ENCODE data around the gene CGNL1. TPM values are rescaled to one million over a fixed set of nuclear protein-coding genes. Genes with fewer than 3 reads are reported as not detected.

Gene CGNL1
- total RNA-seq, 2 experiments from 2014 or later: not detected

DNA sequence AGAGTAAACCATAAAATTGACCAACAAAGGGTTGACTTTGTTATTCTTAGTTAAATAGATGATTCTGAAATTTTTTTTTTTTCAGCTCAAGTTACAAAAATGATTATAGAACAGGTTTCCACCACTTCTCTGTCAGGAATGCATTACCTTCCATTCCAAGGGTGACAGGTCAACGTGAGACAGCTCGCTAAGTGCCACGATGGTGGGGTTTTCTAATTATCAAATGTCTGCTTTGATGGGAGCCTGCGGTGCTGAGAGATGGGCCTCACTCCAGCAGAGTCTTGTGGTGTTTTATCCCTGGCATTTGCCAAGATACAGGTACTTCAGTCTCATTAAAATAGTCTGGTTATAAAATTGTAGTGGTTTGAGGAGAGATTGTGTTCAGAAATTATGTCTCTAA is 80.3 kb downstream of the CGNL1 start:
- Mint-ChIP-seq H3K4me3 (no peak overlapping the region), H3K27me3 (peaks cover 11% of the 10 kb centered on the region), H3K27ac (no peak overlapping the region), H3K36me3 (no peaks in the 10 kb centered on the region), H3K9me3 (no peaks in the 10 kb centered on the region), H3K4me1 (ENCODE audit: low read depth) (no peaks in the 10 kb centered on the region)
- ChIA-PET CTCF (interaction anchor here (0.6 kb wide), 2 partner anchors 8 to 19 kb away, joined by 3 read pairs; no protein-coding TSS in a partner anchor), POLR2A (interaction anchor here (0.7 kb wide), 1 partner anchor 100 kb away, joined by 3 read pairs; no protein-coding TSS in a partner anchor)
- intact Hi-C loops (cut with micrococcal nuclease): no loop called here
- DNase-seq: no peak

DNA sequence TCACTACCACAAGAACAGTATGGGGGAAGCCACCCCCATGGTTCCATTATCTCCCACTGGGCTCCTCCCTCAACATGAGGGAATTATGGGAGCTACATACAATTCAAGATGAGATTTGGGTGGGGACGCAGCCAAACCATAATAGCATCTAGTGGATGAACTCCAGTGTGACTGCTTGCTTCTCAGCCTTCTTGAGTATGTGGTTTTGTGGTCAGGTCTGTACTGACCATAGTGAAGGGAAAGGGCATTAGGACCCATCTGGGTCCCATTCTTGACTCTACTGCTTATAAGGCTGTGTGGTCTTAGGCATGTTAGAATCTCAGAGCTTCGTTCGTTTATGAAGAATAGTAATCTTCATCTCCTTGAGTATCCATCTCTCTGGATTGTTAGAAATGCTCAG is 81.4 kb downstream of the CGNL1 start:
- no peak overlapping the region for H3K4me3 Mint-ChIP-seq

DNA sequence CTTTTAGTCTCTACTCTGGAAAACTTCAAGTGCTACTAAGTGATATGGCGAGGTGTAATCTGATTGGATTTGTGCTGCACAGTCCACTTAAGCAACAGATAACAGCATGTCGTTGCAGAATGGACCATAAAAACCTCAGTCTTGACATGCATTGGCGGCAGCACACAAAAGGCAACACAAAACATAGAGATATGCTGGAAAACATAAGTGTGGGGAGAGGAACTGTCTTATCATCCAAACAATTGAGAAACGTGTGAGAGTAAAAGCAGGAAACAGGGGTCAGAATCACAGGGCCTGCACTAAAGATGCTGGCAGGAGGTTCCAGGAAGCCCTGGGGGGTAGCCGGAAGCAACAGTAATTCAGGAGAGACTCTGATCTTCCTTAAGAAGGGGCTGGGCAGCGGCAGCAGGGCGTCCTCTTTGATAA is 82.1 kb downstream of the CGNL1 start:
- no peaks in the 10 kb centered on the region for H3K36me3 Mint-ChIP-seq

More for the DNA sequence above, 81.4 kb downstream of the CGNL1 start:
- intact Hi-C loops (cut with micrococcal nuclease): no loop called here
- no peak for DNase-seq
- H3K9me3 Mint-ChIP-seq: no peaks in the 10 kb centered on the region
- no peaks in the 10 kb centered on the region for H3K36me3 Mint-ChIP-seq
- ChIA-PET CTCF (no interaction called here), POLR2A (no interaction called here)
- H3K27me3 Mint-ChIP-seq: peaks cover 9% of the 10 kb centered on the region
- H3K4me1 Mint-ChIP-seq (ENCODE audit: low read depth): no peaks in the 10 kb centered on the region
- no peak overlapping the region for H3K27ac Mint-ChIP-seq

DNA sequence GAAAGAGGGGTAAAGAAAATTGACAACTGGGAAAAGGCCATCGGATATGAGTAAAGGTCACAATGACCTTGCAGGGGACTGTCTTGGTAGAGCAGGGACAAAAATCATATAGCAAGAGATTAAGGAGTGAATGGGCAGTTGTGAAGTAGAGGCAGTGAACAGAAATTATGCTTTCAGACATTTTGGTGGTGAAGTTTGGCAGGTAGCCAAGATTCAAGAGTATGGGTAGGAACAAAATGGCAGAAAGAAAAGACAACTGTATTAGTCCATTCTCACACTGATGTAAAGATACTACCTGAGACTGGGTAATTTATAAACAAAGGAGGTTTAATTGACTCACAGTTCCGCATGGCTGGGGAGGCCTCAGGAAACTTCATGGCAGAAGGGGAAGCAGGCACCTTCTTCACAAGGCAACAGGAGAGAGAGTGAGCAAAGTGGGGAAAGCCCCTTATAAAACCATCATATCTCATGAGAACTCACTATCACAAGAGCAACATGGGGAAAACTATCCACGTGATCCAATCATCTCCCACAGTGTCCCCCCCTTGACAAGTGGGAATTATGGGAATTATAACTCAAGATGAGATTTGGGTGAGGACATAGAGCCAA is 84.0 kb downstream of the CGNL1 start:
- no peak overlapping the region for H3K4me3 Mint-ChIP-seq
- H3K27me3 Mint-ChIP-seq: peaks cover 3% of the 10 kb centered on the region
- CTCF ChIA-PET: no interaction called here
- DNase-seq: no peak
- H3K27ac Mint-ChIP-seq: no peak overlapping the region
- no peaks in the 10 kb centered on the region for H3K36me3 Mint-ChIP-seq
- POLR2A ChIA-PET: no interaction called here
- H3K9me3 Mint-ChIP-seq: no peaks in the 10 kb centered on the region
- H3K4me1 Mint-ChIP-seq (ENCODE audit: low read depth): no peaks in the 10 kb centered on the region
- intact Hi-C loops (cut with micrococcal nuclease): no loop called here

More for the DNA sequence above, 82.1 kb downstream of the CGNL1 start:
- CTCF ChIA-PET: no interaction called here
- DNase-seq: no peak
- intact Hi-C loops (cut with micrococcal nuclease): no loop called here
- Mint-ChIP-seq H3K4me1 (ENCODE audit: low read depth) (no peaks in the 10 kb centered on the region), H3K27me3 (peaks cover 8% of the 10 kb centered on the region), H3K4me3 (no peak overlapping the region), H3K27ac (no peak overlapping the region), H3K9me3 (no peaks in the 10 kb centered on the region)
- POLR2A ChIA-PET: no interaction called here

DNA sequence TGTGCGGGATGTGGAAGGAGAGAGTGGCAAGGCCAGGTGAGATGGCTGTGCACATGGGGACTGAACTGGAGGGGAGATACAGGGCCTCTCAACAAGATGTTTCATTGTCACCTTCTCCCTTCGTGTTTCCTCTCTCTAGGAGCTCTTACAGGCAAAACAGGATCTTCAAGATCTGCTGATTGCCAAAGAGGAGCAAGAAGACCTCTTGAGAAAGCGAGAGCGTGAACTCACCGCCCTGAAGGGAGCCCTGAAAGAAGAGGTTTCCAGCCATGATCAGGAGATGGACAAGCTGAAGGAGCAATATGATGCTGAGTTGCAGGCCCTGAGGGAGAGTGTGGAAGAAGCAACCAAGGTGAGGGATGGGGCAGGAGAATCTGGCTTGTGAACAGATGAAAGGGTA is 85.2 kb downstream of the CGNL1 start:
- POLR2A ChIA-PET: no interaction called here

DNA sequence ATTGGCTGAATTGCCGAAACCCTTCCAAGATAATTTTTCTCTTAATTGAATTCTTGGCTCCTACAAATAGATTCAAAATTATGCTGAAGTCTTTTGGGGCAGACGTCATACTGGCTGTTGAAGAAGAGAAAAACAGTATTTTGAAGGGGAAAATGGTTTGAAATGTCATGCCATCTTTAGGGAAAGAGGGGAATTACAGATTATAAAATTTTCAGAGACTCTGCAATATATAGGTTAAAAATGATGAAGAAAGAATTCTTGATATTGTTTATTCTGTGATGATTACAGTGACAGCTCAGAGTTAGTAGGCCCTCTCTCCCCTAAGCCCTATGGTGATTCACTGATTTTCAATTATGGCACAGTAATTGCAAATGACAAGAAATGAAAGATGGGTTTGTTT is 86.1 kb downstream of the CGNL1 start:
- DNase-seq: no peak
- Mint-ChIP-seq H3K36me3 (no peaks in the 10 kb centered on the region), H3K4me3 (no peak overlapping the region), H3K4me1 (ENCODE audit: low read depth) (no peaks in the 10 kb centered on the region), H3K27me3 (peaks cover 8% of the 10 kb centered on the region), H3K9me3 (no peaks in the 10 kb centered on the region), H3K27ac (no peak overlapping the region)
- POLR2A ChIA-PET: no interaction called here
- intact Hi-C loops (cut with micrococcal nuclease): no loop called here
- CTCF ChIA-PET: no interaction called here

More for the DNA sequence above, 85.2 kb downstream of the CGNL1 start:
- intact Hi-C loops (cut with micrococcal nuclease): no loop called here
- Mint-ChIP-seq H3K27me3 (peaks cover 4% of the 10 kb centered on the region), H3K4me1 (ENCODE audit: low read depth) (no peaks in the 10 kb centered on the region), H3K4me3 (no peak overlapping the region), H3K36me3 (no peaks in the 10 kb centered on the region), H3K9me3 (no peaks in the 10 kb centered on the region), H3K27ac (no peak overlapping the region)
- DNase-seq: no peak
- CTCF ChIA-PET: no interaction called here

DNA sequence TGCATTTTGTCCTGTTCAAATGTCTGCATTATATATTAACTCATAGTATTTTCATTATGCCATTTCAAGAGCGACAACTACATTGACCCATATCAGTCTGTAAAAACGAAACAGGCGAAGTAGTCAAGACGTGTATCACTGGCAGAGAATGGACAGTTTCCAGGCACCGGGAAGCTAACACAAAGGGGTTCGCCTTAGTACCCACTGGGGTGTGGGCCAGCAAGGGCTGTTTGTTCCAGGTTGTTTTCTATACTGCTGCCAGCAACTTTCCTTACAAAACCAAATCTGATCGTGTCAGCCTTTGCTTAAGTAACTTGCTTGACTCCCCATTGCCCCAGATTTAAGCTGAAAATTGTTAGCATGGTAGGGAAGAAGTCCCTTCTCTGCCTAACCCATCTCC is 87.1 kb downstream of the CGNL1 start:
- H3K9me3 Mint-ChIP-seq: no peaks in the 10 kb centered on the region
- no peaks in the 10 kb centered on the region for H3K36me3 Mint-ChIP-seq
- H3K4me1 Mint-ChIP-seq (ENCODE audit: low read depth): no peaks in the 10 kb centered on the region
- ChIA-PET CTCF (no interaction called here), POLR2A (no interaction called here)
- no peak overlapping the region for H3K4me3 Mint-ChIP-seq
- peaks cover 8% of the 10 kb centered on the region for H3K27me3 Mint-ChIP-seq
- intact Hi-C loops (cut with micrococcal nuclease): no loop called here
- no peak overlapping the region for H3K27ac Mint-ChIP-seq
- DNase-seq: no peak

DNA sequence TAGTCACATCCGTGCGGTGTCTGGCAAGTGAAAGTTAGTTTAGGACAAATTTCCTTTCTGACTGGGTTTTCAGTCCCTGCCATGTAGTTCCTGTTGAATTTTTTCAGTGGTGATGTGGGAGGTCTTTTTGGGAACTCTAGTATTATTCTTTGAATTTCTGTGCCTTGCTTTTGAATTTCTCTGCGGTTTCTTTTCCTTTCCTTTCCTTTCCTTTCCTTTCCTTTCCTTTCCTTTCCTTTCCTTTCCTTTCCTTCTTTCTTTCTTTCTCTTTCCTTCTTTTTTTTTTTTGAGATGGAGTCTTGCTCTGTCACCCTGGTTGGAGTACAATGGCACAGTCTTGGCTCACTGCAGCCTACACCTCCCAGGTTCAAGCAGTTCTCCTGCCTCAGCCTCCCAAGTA is 88.2 kb downstream of the CGNL1 start:
- no peaks in the 10 kb centered on the region for H3K9me3 Mint-ChIP-seq
- DNase-seq: no peak
- no peak overlapping the region for H3K27ac Mint-ChIP-seq
- ChIA-PET CTCF (no interaction called here), POLR2A (no interaction called here)
- intact Hi-C loops (cut with micrococcal nuclease): no loop called here
- no peaks in the 10 kb centered on the region for H3K36me3 Mint-ChIP-seq
- H3K4me3 Mint-ChIP-seq: no peak overlapping the region
- peaks cover 14% of the 10 kb centered on the region for H3K27me3 Mint-ChIP-seq
- no peaks in the 10 kb centered on the region for H3K4me1 Mint-ChIP-seq (ENCODE audit: low read depth)

DNA sequence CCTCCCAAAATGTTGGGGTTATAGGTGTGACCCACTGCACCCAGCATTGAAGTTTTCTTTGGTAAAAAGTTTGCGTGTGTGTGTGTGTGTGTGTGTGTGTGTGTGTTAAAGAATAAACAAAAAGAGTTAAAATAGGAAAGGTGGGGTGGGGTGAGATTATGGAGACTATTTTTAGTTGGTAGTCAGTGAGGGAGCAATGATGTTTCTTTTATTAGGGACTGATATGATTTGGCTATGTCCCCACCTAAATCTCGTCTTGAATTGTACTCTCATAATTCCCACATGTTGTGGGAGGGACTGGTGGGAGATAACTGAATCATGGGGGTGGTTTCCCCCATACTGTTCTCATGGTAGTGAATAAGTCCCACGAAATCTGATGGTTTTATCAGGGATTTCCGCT is 92.2 kb downstream of the CGNL1 start:
- no peak for DNase-seq
- POLR2A ChIA-PET: no interaction called here
- H3K9me3 Mint-ChIP-seq: no peaks in the 10 kb centered on the region

DNA sequence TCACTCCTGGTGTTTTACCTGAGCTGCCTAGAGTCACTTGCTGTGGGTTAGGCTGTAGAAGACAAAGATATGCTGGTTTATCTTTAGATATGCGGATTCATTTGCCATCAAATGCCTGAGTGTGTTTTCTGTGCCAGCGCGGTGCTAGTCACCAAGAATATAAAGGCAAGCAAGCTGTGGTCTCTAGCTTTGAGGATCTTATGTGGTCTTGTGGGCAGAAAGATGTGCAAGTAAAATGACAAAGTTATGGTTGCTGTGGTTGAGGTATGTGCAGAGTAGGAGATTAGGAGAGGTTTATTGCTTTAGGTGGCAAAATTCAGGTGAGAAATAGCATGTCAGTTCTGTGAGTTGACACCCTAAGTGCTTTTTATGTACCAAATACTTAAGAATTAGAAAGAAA is 94.2 kb downstream of the CGNL1 start:
- no peaks in the 10 kb centered on the region for H3K36me3 Mint-ChIP-seq
- intact Hi-C loops (cut with micrococcal nuclease): no loop called here
- CTCF ChIA-PET: no interaction called here
- POLR2A ChIA-PET: no interaction called here
- H3K4me1 Mint-ChIP-seq (ENCODE audit: low read depth): no peaks in the 10 kb centered on the region
- no peak overlapping the region for H3K4me3 Mint-ChIP-seq
- peaks cover 36% of the 10 kb centered on the region for H3K27me3 Mint-ChIP-seq
- no peaks in the 10 kb centered on the region for H3K9me3 Mint-ChIP-seq
- no peak for DNase-seq
- H3K27ac Mint-ChIP-seq: no peak overlapping the region

More for the DNA sequence above, 92.2 kb downstream of the CGNL1 start:
- intact Hi-C loops (cut with micrococcal nuclease): no loop called here
- Mint-ChIP-seq H3K27me3 (peaks cover 33% of the 10 kb centered on the region), H3K4me3 (no peak overlapping the region), H3K27ac (no peak overlapping the region), H3K4me1 (ENCODE audit: low read depth) (no peaks in the 10 kb centered on the region), H3K36me3 (no peaks in the 10 kb centered on the region)
- CTCF ChIA-PET: no interaction called here

DNA sequence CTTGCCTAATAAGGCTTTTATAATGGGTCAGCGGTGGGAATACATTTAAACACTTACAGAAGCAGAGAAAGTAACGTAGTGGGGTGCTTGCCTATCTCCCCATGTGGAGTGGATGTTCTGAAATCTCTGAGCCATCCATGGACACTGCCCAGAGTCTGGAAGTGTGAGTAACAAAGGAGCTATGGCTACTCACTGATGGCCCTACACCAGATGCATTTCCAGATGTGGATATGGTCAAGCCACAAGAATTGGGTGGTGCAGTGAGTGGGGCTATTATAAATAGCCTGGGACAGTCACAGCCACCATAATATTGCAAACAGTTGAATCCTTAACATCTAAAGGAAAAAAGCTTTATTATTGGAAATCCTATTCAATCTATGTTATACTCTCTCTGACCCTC is 96.6 kb downstream of the CGNL1 start:
- Mint-ChIP-seq H3K4me1 (ENCODE audit: low read depth) (no peaks in the 10 kb centered on the region), H3K9me3 (no peaks in the 10 kb centered on the region), H3K27ac (no peak overlapping the region), H3K4me3 (no peak overlapping the region), H3K27me3 (peaks cover 34% of the 10 kb centered on the region), H3K36me3 (no peaks in the 10 kb centered on the region)
- ChIA-PET CTCF (no interaction called here), POLR2A (no interaction called here)
- DNase-seq: no peak
- intact Hi-C loops (cut with micrococcal nuclease): no loop called here

DNA sequence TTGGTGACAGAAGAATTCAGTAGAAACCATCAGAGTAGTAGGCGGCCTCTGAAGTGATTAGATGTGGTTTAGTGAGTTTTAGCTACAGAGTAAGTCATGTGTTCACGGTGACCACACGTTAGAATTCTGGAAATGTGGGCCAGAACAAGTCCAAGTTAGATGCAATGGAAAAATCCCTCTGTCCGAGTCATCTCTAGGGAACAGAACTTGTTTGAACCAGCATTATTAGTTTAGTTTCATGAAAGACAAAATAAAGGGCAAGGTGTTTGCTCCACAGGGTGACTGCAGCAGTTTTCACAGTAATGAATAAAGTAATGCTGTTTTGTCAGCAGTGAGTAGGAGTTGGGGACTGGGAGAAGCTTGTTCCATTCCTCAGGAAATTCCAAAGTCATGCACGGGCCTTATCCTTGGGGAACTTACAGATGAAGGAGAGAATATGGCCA is 100.2 kb downstream of the CGNL1 start:
- H3K27ac Mint-ChIP-seq: no peak overlapping the region
- no peak overlapping the region for H3K4me3 Mint-ChIP-seq
- no peaks in the 10 kb centered on the region for H3K4me1 Mint-ChIP-seq (ENCODE audit: low read depth)
- H3K27me3 Mint-ChIP-seq: peaks cover 22% of the 10 kb centered on the region
- intact Hi-C loops (cut with micrococcal nuclease): no loop called here
- no peak for DNase-seq
- ChIA-PET POLR2A (no interaction called here), CTCF (no interaction called here)
- H3K9me3 Mint-ChIP-seq: no peaks in the 10 kb centered on the region
- no peaks in the 10 kb centered on the region for H3K36me3 Mint-ChIP-seq

DNA sequence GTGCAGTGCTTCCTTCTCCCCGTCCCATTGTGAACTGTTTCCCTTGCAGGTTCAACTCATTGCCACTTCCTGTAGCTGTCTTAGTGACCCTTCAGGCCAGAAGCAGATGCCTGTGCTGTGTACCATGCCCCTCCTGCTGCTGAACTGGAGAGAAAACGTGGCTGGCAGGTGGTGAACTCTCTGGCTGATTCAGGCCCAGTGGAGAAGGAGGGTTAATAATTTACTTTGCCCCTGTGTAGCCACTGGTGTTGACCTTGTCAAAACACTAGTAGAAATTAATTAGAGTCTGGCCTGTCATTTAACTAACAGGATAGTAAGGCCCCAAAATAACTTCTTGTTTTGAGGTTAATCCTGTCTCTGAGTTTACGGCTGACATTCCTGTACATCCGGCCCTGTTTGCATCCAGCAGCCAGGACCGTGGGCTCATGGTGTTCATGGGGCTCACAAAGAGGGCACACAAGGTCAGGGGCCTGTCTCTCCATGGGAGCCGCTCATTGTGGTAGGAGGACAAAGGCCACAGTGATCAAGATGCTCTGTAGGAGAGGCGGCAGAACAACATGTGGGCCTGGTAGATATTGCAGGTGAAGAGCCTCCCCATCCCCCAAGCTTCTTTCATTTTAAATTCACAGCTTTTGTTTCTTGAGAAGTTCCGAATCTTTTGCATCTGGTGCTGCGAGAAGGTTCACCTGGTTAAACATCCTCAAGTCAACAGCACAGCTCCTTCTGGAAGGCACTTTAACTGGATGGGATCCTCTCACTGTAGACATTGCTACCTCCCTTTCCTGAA is 101.6 kb downstream of the CGNL1 start:
- CTCF ChIA-PET: interaction anchor here (1.2 kb wide), 1 partner anchor 64 kb away, joined by 3 read pairs; no protein-coding TSS in a partner anchor
- Mint-ChIP-seq H3K27me3 (peaks cover 15% of the 10 kb centered on the region), H3K9me3 (no peaks in the 10 kb centered on the region), H3K27ac (no peak overlapping the region), H3K4me3 (no peak overlapping the region), H3K36me3 (no peaks in the 10 kb centered on the region), H3K4me1 (ENCODE audit: low read depth) (no peaks in the 10 kb centered on the region)
- POLR2A ChIA-PET: no interaction called here
- intact Hi-C loops (cut with micrococcal nuclease): no loop called here
- DNase-seq: no peak
